Thyroid gland (tissue), 4 donors: ENCODE measurements around the gene GPR55.

Experiments used
- CTCF ChIP-seq, 6 experiments: fragments of 200-600 bp in 3 of 6; fragments of 450-650 bp in 3 of 6; sonication (generic) in 3 of 6; IDR thresholded peaks; one replicate each; pipeline ENCODE4 v1.5.1; 2016 to 2019; ENCODE audit warnings: antibody characterized with exemption in 6 of 6, mild to moderate bottlenecking in 2 of 6, inconsistent platforms in 1 of 6, moderate library complexity in 1 of 6
- POLR2A ChIP-seq, 2 donors: fragments of 450-650 bp; IDR thresholded peaks; one replicate each; pipeline ENCODE4 v1.6.1; 2017; ENCODE audit warnings: antibody characterized with exemption in 2 of 2, mild to moderate bottlenecking in 2 of 2, moderate library complexity in 1 of 2

- no peak for TF ChIP-seq CTCF (IDR thresholded peaks at IDR 0.05)
- no peak for TF ChIP-seq POLR2A (IDR thresholded peaks at IDR 0.05)
These were observed 21.6 kb upstream of the GPR55 start for GRCh38 chr2:230946429-230947234.
